T-helper 1 cell treated with Interleukin-12 subunit alpha and Interleukin-12 subunit beta and Interleukin-4 antibody, amounts not matched to agents 30 μg/mL and 1 μg/mL, for 36 hours (primary cell): ENCODE measurements around the gene FADS1.

ENCODE experiments used
- H3K27ac Mint-ChIP-seq: one replicate; pipeline ENCODE4 v1.8.0; 2021; ENCODE audit warnings: mild to moderate bottlenecking, mixed read lengths
- H3K27me3 Mint-ChIP-seq: one replicate; pipeline ENCODE4 v1.8.0; 2021; ENCODE audit warnings: low read depth, mixed read lengths
- H3K36me3 Mint-ChIP-seq: one replicate; pipeline ENCODE4 v1.8.0; 2021; ENCODE audit warnings: low read depth, mixed read lengths
- H3K4me1 Mint-ChIP-seq: one replicate; pipeline ENCODE4 v1.8.0; 2021; ENCODE audit warnings: low read depth, mixed read lengths
- H3K4me3 Mint-ChIP-seq: one replicate; pipeline ENCODE4 v1.8.0; 2021; ENCODE audit warnings: mild to moderate bottlenecking, moderate library complexity, mixed read lengths
- H3K9me3 Mint-ChIP-seq: one replicate; pipeline ENCODE4 v1.8.0; 2021; ENCODE audit warnings: mixed read lengths

Gene FADS1

DNA sequence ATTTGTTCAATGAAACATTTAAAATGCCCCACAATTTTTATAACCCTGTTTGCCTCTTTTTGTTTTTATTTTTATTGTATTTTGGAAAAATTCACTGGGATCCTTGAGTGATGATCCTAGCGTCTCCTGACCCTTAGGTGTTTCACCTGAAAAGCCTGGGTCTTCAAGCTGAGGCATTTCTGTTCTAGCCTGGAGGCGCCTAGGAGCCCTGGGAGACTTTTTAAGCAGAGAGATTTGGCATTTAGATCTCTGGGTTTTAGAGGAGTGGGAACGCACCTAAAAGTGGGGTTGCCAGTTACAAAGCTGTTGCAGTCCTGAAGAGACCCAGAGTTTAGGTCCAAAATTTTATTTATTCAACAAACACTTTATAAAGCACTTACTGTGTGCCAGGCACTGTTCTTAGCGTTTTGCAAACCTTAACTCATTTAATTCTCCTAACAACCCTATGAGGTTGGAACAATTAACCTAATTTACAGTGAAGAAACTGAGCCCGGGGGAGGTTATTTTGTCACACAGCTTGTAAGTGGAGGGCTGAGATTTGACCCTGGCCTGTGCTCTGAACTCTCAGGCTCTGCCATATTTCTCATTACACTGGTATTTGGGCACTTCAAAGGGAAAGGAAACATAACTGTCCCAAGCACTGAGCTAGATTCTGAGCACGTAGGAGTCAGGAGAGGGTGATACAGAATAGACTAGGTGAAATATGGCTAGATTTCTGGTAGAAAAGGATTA, 834 bp upstream of the FADS1 start:
- no peaks in the 10 kb centered on the region for H3K9me3 Mint-ChIP-seq
- peaks cover 18% of the 10 kb centered on the region for H3K4me1 Mint-ChIP-seq
- H3K27me3 Mint-ChIP-seq, result peaks cover 5% of the 10 kb centered on the region
- H3K27ac Mint-ChIP-seq, result no peak overlapping the region
- H3K4me3 Mint-ChIP-seq, result peak overlapping the region; percentile 79
- peaks cover 16% of the 10 kb centered on the region for H3K36me3 Mint-ChIP-seq

GRCh38 chr11:61815790-61816735, 740 bp downstream of the FADS1 start:
- H3K9me3 Mint-ChIP-seq, result no peaks in the 10 kb centered on the region
- H3K27ac Mint-ChIP-seq, result peak overlapping the region; percentile 98
- H3K27me3 Mint-ChIP-seq, result peaks cover 5% of the 10 kb centered on the region
- peak overlapping the region; percentile 99 for H3K4me3 Mint-ChIP-seq
- H3K4me1 Mint-ChIP-seq, result peaks cover 19% of the 10 kb centered on the region
- peaks cover 23% of the 10 kb centered on the region for H3K36me3 Mint-ChIP-seq

DNA sequence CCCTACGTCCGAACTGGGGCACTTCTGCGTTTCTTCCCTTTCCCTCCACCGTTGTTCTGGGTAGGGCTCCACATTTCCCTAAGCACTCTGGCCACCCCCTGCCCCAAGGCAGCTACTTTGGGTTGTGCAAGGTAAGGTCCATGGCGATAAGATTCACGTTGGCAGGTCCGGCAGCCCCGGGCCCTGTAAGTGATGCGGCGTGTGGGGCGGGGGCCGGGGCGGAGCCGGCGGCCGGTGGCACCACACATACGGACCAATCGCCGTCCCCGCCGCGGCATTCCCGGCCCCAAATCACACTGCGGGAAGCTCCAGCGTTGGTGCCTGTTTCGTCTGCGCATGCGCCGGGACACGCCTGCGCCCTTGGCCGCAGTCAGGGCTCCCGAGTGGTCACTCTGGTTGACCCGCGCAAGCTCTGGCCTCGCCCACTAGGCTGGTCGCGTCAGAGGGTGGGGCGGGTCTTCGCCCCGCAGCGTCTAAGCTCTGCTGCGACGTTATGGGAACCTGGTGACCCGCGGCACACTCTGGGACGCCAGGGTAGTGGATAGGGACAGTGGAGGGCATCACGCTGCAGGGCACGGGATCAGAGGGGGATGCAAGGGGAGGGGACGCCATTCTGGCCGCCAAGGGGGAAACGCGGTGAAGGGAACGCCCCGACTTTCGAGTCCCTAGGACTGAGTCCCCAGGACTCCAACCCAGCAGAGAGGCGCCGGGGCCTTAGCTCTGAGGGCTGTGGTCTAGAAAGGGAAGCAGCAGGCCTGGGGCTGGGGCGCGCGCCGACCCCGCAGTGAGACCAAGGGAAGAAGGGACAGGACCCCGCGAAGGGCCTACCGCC, 1.6 kb downstream of the FADS1 start:
- H3K9me3 Mint-ChIP-seq, result no peaks in the 10 kb centered on the region
- H3K36me3 Mint-ChIP-seq, result peaks cover 29% of the 10 kb centered on the region
- peak overlapping the region; percentile 99 for H3K4me3 Mint-ChIP-seq
- H3K27me3 Mint-ChIP-seq, result peaks cover 5% of the 10 kb centered on the region
- H3K27ac Mint-ChIP-seq, result peak overlapping the region; percentile 93
- H3K4me1 Mint-ChIP-seq, result peaks cover 19% of the 10 kb centered on the region

- Mint-ChIP-seq H3K36me3 (peaks cover 31% of the 10 kb centered on the region), H3K9me3 (no peaks in the 10 kb centered on the region), H3K4me1 (peaks cover 19% of the 10 kb centered on the region), H3K27me3 (peaks cover 5% of the 10 kb centered on the region), H3K4me3 (peak overlapping the region; percentile 99), H3K27ac (peak overlapping the region; percentile 93)
Measured at GRCh38 chr11:61814247-61814957, 2.4 kb downstream of the FADS1 start.

DNA sequence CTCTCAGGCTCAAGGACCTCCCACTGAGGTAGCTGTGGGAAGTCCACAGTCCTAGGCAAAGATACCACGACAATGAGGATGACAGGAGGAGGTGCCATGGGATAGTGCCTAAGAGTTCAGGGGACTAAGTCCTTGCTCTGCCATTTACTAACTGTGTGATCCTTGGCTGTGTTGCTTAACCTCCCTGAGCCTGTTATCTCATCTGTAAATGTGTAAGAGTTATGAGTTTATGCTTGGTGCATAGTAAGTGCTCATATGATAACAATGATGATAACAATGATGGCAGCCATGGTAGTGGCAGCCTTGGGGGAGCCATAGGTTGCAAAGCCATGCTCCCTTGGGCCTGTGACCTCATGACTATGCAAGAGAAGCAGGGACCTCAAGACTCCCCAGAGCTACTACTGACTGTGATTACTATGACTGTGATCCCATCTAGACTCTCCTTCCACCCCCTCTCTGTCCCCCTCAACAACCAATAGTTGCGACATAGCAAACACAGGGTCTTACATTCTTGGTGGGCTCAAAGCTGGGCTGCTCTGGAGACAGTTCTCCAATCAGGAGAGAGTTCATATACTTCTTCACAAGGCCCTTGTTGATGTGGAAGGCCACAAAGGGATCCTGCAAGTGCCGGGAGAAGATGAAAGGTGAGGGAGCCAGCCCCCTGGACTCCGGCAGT, 3.9 kb downstream of the FADS1 start:
- Mint-ChIP-seq H3K36me3 (peaks cover 40% of the 10 kb centered on the region), H3K4me1 (peaks cover 23% of the 10 kb centered on the region), H3K4me3 (no peak overlapping the region), H3K9me3 (no peaks in the 10 kb centered on the region), H3K27me3 (peaks cover 4% of the 10 kb centered on the region), H3K27ac (no peak overlapping the region)

GRCh38 chr11:61811831-61812230, 5.0 kb downstream of the FADS1 start:
- no peak overlapping the region for H3K4me3 Mint-ChIP-seq
- H3K27me3 Mint-ChIP-seq, result no peaks in the 10 kb centered on the region
- H3K4me1 Mint-ChIP-seq, result peaks cover 20% of the 10 kb centered on the region
- no peaks in the 10 kb centered on the region for H3K9me3 Mint-ChIP-seq
- H3K36me3 Mint-ChIP-seq, result peaks cover 45% of the 10 kb centered on the region
- H3K27ac Mint-ChIP-seq, result no peak overlapping the region

- H3K9me3 Mint-ChIP-seq, result no peaks in the 10 kb centered on the region
- H3K36me3 Mint-ChIP-seq, result peaks cover 49% of the 10 kb centered on the region
- peaks cover 16% of the 10 kb centered on the region for H3K4me1 Mint-ChIP-seq
- no peak overlapping the region for H3K4me3 Mint-ChIP-seq
- H3K27me3 Mint-ChIP-seq, result no peaks in the 10 kb centered on the region
- no peak overlapping the region for H3K27ac Mint-ChIP-seq
Measured at GRCh38 chr11:61810671-61811175, 6.1 kb downstream of the FADS1 start.

DNA sequence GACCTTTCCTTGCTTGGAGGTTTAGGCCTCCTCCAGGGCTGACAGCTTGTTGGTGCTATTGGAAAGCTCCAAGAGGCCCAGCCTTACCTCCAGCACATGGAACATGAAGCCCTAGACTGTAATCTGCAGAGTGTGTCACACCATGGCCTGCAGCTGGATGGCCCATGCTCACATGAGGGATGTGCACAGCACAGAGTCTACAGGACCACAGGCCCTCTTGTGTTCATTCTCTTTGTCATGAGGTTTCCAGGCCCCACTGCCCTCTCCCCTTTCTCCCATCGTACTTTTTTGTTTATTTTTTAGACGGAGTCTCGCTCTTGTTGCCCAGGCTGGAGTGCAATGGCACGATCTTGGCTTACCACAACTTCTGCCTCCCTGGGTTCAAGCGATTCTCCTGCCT, 10.0 kb downstream of the FADS1 start:
- no peaks in the 10 kb centered on the region for H3K27me3 Mint-ChIP-seq
- H3K4me3 Mint-ChIP-seq, result no peak overlapping the region

DNA sequence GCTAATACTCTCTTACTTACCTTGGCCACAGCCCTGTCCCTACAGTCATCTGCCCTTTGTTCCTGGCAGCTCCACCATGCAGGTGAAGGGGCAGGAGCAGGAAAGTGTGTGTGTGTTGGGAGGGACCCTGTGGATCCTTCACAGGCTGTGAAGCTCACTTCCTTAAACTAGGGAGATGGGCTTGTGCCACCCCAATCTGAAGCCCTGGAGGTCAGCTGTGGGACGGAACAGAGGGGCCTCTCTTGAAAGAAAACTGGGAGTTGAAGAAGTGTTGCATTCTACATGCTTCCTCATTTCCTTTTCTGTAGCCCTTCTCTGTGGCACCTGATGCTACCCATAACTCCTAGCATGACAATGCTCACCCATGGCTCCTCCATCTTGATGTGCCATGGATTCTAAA, 11.7 kb downstream of the FADS1 start:
- Mint-ChIP-seq H3K4me3 (no peak overlapping the region), H3K4me1 (peaks cover 12% of the 10 kb centered on the region), H3K9me3 (no peaks in the 10 kb centered on the region), H3K36me3 (peaks cover 59% of the 10 kb centered on the region), H3K27me3 (no peaks in the 10 kb centered on the region), H3K27ac (no peak overlapping the region)

More for the DNA sequence above, 10.0 kb downstream of the FADS1 start:
- H3K9me3 Mint-ChIP-seq, result no peaks in the 10 kb centered on the region
- peaks cover 60% of the 10 kb centered on the region for H3K36me3 Mint-ChIP-seq
- peaks cover 8% of the 10 kb centered on the region for H3K4me1 Mint-ChIP-seq
- H3K27ac Mint-ChIP-seq, result no peak overlapping the region

GRCh38 chr11:61803889-61804647, 12.7 kb downstream of the FADS1 start:
- Mint-ChIP-seq H3K4me1 (peaks cover 17% of the 10 kb centered on the region), H3K36me3 (peaks cover 58% of the 10 kb centered on the region), H3K27ac (peak overlapping the region; percentile 3), H3K27me3 (no peaks in the 10 kb centered on the region), H3K4me3 (no peak overlapping the region), H3K9me3 (no peaks in the 10 kb centered on the region)

GRCh38 chr11:61802605-61803004, 14.2 kb downstream of the FADS1 start:
- Mint-ChIP-seq H3K4me1 (peaks cover 13% of the 10 kb centered on the region), H3K27me3 (no peaks in the 10 kb centered on the region), H3K27ac (no peak overlapping the region), H3K4me3 (no peak overlapping the region), H3K36me3 (peaks cover 52% of the 10 kb centered on the region), H3K9me3 (no peaks in the 10 kb centered on the region)

- Mint-ChIP-seq H3K9me3 (no peaks in the 10 kb centered on the region), H3K27ac (peak overlapping the region; percentile 10), H3K4me3 (no peak overlapping the region), H3K4me1 (peaks cover 26% of the 10 kb centered on the region), H3K36me3 (peaks cover 56% of the 10 kb centered on the region), H3K27me3 (no peaks in the 10 kb centered on the region)
Measured at GRCh38 chr11:61800331-61801281, 16.2 kb downstream of the FADS1 start.
